HepG2 (cell line): ENCODE measurements around the gene COQ7. TPM values are rescaled to one million over a fixed set of nuclear protein-coding genes. Genes with fewer than 3 reads are reported as not detected.
A peak's percentile ranks its signal among the peaks of the same experiment; 100 is the strongest.

Experiments
- DMAP1 ChIP-seq: IDR thresholded peaks from 2 replicates; pipeline ENCODE4 v1.6.1; 2016
- HIC2 ChIP-seq: sonication (generic); formaldehyde crosslinking; IDR thresholded peaks from 2 replicates; pipeline ENCODE4 v1.9.0; 2022; ENCODE audit warnings: low read depth, missing genetic modification reagents
- IRF2 ChIP-seq: IDR thresholded peaks from 2 replicates; pipeline ENCODE4 v1.6.1; 2018; ENCODE audit warnings: missing genetic modification reagents, missing compliant biosample characterization
- ISL2 ChIP-seq: sonication (generic); formaldehyde crosslinking; IDR thresholded peaks from 2 replicates; pipeline ENCODE4 v1.5.0; 2020; ENCODE audit warnings: missing genetic modification reagents
- MAX ChIP-seq: IDR thresholded peaks from 2 replicates; pipeline ENCODE4 v1.6.1; 2012; ENCODE audit warnings: inconsistent platforms
- MXD1 ChIP-seq: sonication (generic); formaldehyde crosslinking; IDR thresholded peaks from 2 replicates; pipeline ENCODE4 v1.4.0; 2020; ENCODE audit warnings: mild to moderate bottlenecking, missing genetic modification reagents
- NFE2 ChIP-seq: sonication (generic); formaldehyde crosslinking; IDR thresholded peaks from 2 replicates; pipeline ENCODE4 v1.4.0; 2020; ENCODE audit warnings: missing genetic modification reagents
- NFRKB ChIP-seq: fragments of 450-650 bp; IDR thresholded peaks from 2 replicates; pipeline ENCODE4 v1.6.1; 2017
- PAXIP1 ChIP-seq: sonication (generic); formaldehyde crosslinking; conservative IDR thresholded peaks from 2 replicates; pipeline ENCODE4 v1.4.0; 2020; ENCODE audit warnings: mild to moderate bottlenecking, missing genetic modification reagents, moderate library complexity
- PHF8 ChIP-seq: sonication (generic); formaldehyde crosslinking; IDR thresholded peaks from 2 replicates; pipeline ENCODE4 v1.5.0; 2020; ENCODE audit warnings: missing genetic modification reagents
- RFX3 ChIP-seq: IDR thresholded peaks from 2 replicates; pipeline ENCODE4 v1.6.1; 2016; ENCODE audit warnings: missing biosample characterization, missing genetic modification reagents
- ZGPAT ChIP-seq: IDR thresholded peaks from 2 replicates; pipeline ENCODE4 v1.6.1; 2016; ENCODE audit warnings: mild to moderate bottlenecking
- ZMYM4 ChIP-seq: sonication (generic); formaldehyde crosslinking; IDR thresholded peaks from 2 replicates; pipeline ENCODE4 v1.8.1; 2023; ENCODE audit warnings: mild to moderate bottlenecking, missing genetic modification reagents
- ZNF121 ChIP-seq: sonication (generic); formaldehyde crosslinking; IDR thresholded peaks from 2 replicates; pipeline ENCODE4 v1.5.0; 2020; ENCODE audit warnings: mild to moderate bottlenecking, missing genetic modification reagents
- ZNF446 ChIP-seq: sonication (generic); formaldehyde crosslinking; IDR thresholded peaks from 2 replicates; pipeline ENCODE4 v1.5.0; 2020; ENCODE audit warnings: mild to moderate bottlenecking, missing genetic modification reagents
- ZNF547 ChIP-seq: sonication (generic); formaldehyde crosslinking; IDR thresholded peaks from 2 replicates; pipeline ENCODE4 v1.5.1; 2020; ENCODE audit warnings: mild to moderate bottlenecking, missing genetic modification reagents
- ZNF550 ChIP-seq: sonication (generic); formaldehyde crosslinking; IDR thresholded peaks from 2 replicates; pipeline ENCODE4 v1.4.0; 2020; ENCODE audit warnings: mild to moderate bottlenecking, missing genetic modification reagents, borderline replicate concordance
- ZNF564 ChIP-seq: sonication (generic); formaldehyde crosslinking; IDR thresholded peaks from 2 replicates; pipeline ENCODE4 v1.8.1; 2023; ENCODE audit warnings: mild to moderate bottlenecking, missing genetic modification reagents
- ZNF605 ChIP-seq: sonication (generic); formaldehyde crosslinking; IDR thresholded peaks from 2 replicates; pipeline ENCODE4 v1.8.0; 2022; ENCODE audit warnings: mild to moderate bottlenecking, missing genetic modification reagents
- ZNF773 ChIP-seq: sonication (generic); formaldehyde crosslinking; IDR thresholded peaks from 2 replicates; pipeline ENCODE4 v1.4.0; 2020; ENCODE audit warnings: missing genetic modification reagents, borderline replicate concordance
- ZNF780A ChIP-seq: sonication (generic); formaldehyde crosslinking; IDR thresholded peaks from 2 replicates; pipeline ENCODE4 v1.8.0; 2022; ENCODE audit warnings: mild to moderate bottlenecking, missing genetic modification reagents, moderate library complexity
- ZNF878 ChIP-seq: sonication (generic); formaldehyde crosslinking; IDR thresholded peaks from 2 replicates; pipeline ENCODE4 v1.8.1; 2023; ENCODE audit warnings: mild to moderate bottlenecking, missing genetic modification reagents, moderate library complexity
- polyA plus RNA-seq, 8 experiments: library from polyadenylated mRNA; depleted of rRNA in 3 of 8; stranded (reverse) in 7 of 8; unstranded in 1 of 8; fragments of >200 nt; fragmentation: Illumina TruSeq in 4 of 8; extraction: Trizol in 4 of 8; gene quantifications; 2 replicates each; pipeline versions ENCODE4 v1.2.1 to v1.2.3, GENCODE V29; 2011 to 2016; ENCODE audit warnings: low read depth in 4 of 8, missing spikeins in 1 of 8, mixed read lengths in 1 of 8; ENCODE audit not compliant: insufficient read depth in 1 of 8
- total RNA-seq, 5 experiments: library from RNA; depleted of rRNA; stranded (reverse); fragments of >200 nt; fragmentation: Illumina TruSeq; extraction: Trizol; gene quantifications; 2 replicates each; pipeline ENCODE4 v1.2.3, GENCODE V29; 2016; ENCODE audit warnings: low read depth in 1 of 5

The COQ7 gene
- total and polyA plus RNA-seq, 2 of the 13 experiments (the other 11 are each of a cell fraction or from before 2014, with no cell fraction given): 20.1 to 45.7 TPM

- TF ChIP-seq ZGPAT (CRISPR knock-in tag) (peak; percentile 84; the same call in 1 of the 2 replicates), RFX3 (CRISPR knock-in tag) (no peak), ZNF878 (CRISPR knock-in tag) (peak; percentile 66; the same call in 1 of the 2 replicates), ISL2 (CRISPR knock-in tag) (peak; percentile 62; the same call in 1 of the 2 replicates), ZNF605 (CRISPR knock-in tag) (no peak), PHF8 (CRISPR knock-in tag) (peak; percentile 99), MAX (peak; percentile 66), ZNF121 (CRISPR knock-in tag) (peak; percentile 33; the same call in 1 of the 2 replicates), ZNF550 (CRISPR knock-in tag) (no peak), ZNF564 (CRISPR knock-in tag) (peak; percentile 94), ZNF446 (CRISPR knock-in tag) (peak; percentile 92; the same call in 1 of the 2 replicates), PAXIP1 (CRISPR knock-in tag) (peak; percentile 52), ZMYM4 (CRISPR knock-in tag) (no peak; the same call in 1 of the 2 replicates), MXD1 (CRISPR knock-in tag) (peak; percentile 37; the same call in 1 of the 2 replicates), IRF2 (peak; percentile 80), ZNF780A (CRISPR knock-in tag) (0 out of 2 replicates have a peak, but pooled peaks have one; percentile 12), NFE2 (CRISPR knock-in tag) (no peak), ZNF773 (peak; percentile 2; the same call in 1 of the 2 replicates), ZNF547 (peak; percentile 48), DMAP1 (peak; percentile 92), NFRKB (no peak), HIC2 (CRISPR knock-in tag) (peak; percentile 78)
Observed at GRCh38 chr16:19113577-19114358, 46.4 kb downstream of the COQ7 start, which contains the start of gene ITPRIPL2 (continued).
